AG09309 (cell line): ENCODE measurements around the gene EXD2.

ENCODE experiments used
- DNase-seq: peaks from one replicate; pipeline ENCODE4 v3.0.0-alpha.2; 2010; ENCODE audit warnings: low read depth
- H3K4me3 ChIP-seq: 2 replicates; pipeline ENCODE4 v1.5.1; 2011; ENCODE audit warnings: mild to moderate bottlenecking, low read depth, low read length, moderate library complexity; ENCODE audit not compliant: control insufficient read depth
- CTCF ChIP-seq: IDR thresholded peaks from 2 replicates; pipeline ENCODE4 v1.5.1; 2011; ENCODE audit warnings: mild to moderate bottlenecking, low read depth, low read length, inconsistent platforms; ENCODE audit not compliant: insufficient read depth, control insufficient read depth; ENCODE audit errors: missing control alignments

Gene EXD2

GRCh38 chr14:69244946-69245345 lies 53.6 kb downstream of the EXD2 start:
- no peak overlapping the region for H3K4me3 ChIP-seq
- TF ChIP-seq CTCF = no peak
- peak; percentile 10 for DNase-seq

- TF ChIP-seq CTCF = no peak
- no peak for DNase-seq
- H3K4me3 ChIP-seq = no peak overlapping the region
Measured at GRCh38 chr14:69246331-69246730, 55.0 kb downstream of the EXD2 start.

- no peak for TF ChIP-seq CTCF
- H3K4me3 ChIP-seq = no peak overlapping the region
- peak; percentile 91 for DNase-seq
Measured at GRCh38 chr14:69247676-69248440, 56.6 kb downstream of the EXD2 start.

- TF ChIP-seq CTCF = no peak
- DNase-seq = no peak
- H3K4me3 ChIP-seq = no peak overlapping the region
Measured at GRCh38 chr14:69249603-69250002, 58.3 kb downstream of the EXD2 start.

- TF ChIP-seq CTCF = no peak
- DNase-seq = no peak
- H3K4me3 ChIP-seq = no peak overlapping the region
Measured at GRCh38 chr14:69252851-69253250, 61.6 kb downstream of the EXD2 start.

GRCh38 chr14:69259168-69259526 lies 67.8 kb downstream of the EXD2 start:
- no peak for DNase-seq
- no peak for TF ChIP-seq CTCF
- H3K4me3 ChIP-seq = peak overlapping the region; percentile 50; the same call in 1 of the 2 replicates
